HepG2 (cell line): ENCODE measurements around the gene SNRPD2. TPM values are rescaled to one million over a fixed set of nuclear protein-coding genes. Genes with fewer than 3 reads are reported as not detected.
A peak's percentile ranks its signal among the peaks of the same experiment; 100 is the strongest.

Experiments used
- CBX1 ChIP-seq: IDR thresholded peaks from one replicate; pipeline ENCODE4 v1.6.1; 2016; ENCODE audit warnings: antibody characterized with exemption, low read depth
- CENPT ChIP-seq: sonication (generic); formaldehyde crosslinking; IDR thresholded peaks from 2 replicates; pipeline ENCODE4 v1.8.0; 2022; ENCODE audit warnings: low read depth, mild to moderate bottlenecking, moderate library complexity, missing genetic modification reagents
- EHMT2 ChIP-seq: fragments of 200-600 bp; sonication (generic); IDR thresholded peaks from 2 replicates; pipeline ENCODE4 v1.7.0; 2017; ENCODE audit warnings: antibody characterized with exemption, low read depth, low read length, borderline replicate concordance
- ETV5 ChIP-seq: IDR thresholded peaks from 2 replicates; pipeline ENCODE4 v1.6.1; 2018; ENCODE audit warnings: missing biosample characterization, missing genetic modification reagents, inconsistent platforms, borderline replicate concordance
- HMGXB4 ChIP-seq, 2 experiments: sonication (generic) in 1 of 2; formaldehyde crosslinking in 1 of 2; IDR thresholded peaks; 2 replicates each; pipeline versions ENCODE4 v1.4.0 to v1.6.1; 2018 to 2020; ENCODE audit warnings: missing genetic modification reagents in 2 of 2, borderline replicate concordance in 1 of 2, low read depth in 1 of 2, mild to moderate bottlenecking in 1 of 2, missing biosample characterization in 1 of 2
- KAT2B ChIP-seq: fragments of 150-350 bp; IDR thresholded peaks from 2 replicates; pipeline ENCODE4 v1.6.1; 2014; ENCODE audit warnings: low read depth, low read length, borderline replicate concordance
- KLF16 ChIP-seq, 2 experiments: sonication (generic) in 1 of 2; formaldehyde crosslinking in 1 of 2; IDR thresholded peaks; 2 replicates each; pipeline versions ENCODE4 v1.6.1 to v1.8.0; 2016 to 2023; ENCODE audit warnings: missing genetic modification reagents in 2 of 2, missing compliant biosample characterization in 1 of 2
- MAX ChIP-seq: IDR thresholded peaks from 2 replicates; pipeline ENCODE4 v1.6.1; 2012; ENCODE audit warnings: inconsistent platforms
- MAZ ChIP-seq, 2 experiments: sonication (generic) in 1 of 2; formaldehyde crosslinking in 1 of 2; IDR thresholded peaks; 2 replicates each; pipeline versions ENCODE4 v1.5.0 to v1.6.1; 2012 to 2020; ENCODE audit warnings: low read depth in 2 of 2, mild to moderate bottlenecking in 2 of 2, borderline replicate concordance in 1 of 2, improper control_type of control experiment in 1 of 2, low read length in 1 of 2, missing genetic modification reagents in 1 of 2, moderate library complexity in 1 of 2
- MBNL3 ChIP-seq: fragments of 250-450 bp; sonication (Bioruptor Pico); conservative IDR thresholded peaks from 2 replicates; pipeline ENCODE4 v1.8.0; 2022; ENCODE audit warnings: mild to moderate bottlenecking, inconsistent platforms
- SNAPC2 ChIP-seq: sonication (generic); formaldehyde crosslinking; IDR thresholded peaks from 2 replicates; pipeline ENCODE4 v1.8.1; 2022; ENCODE audit warnings: mild to moderate bottlenecking, missing genetic modification reagents
- TOE1 ChIP-seq: sonication (generic); formaldehyde crosslinking; IDR thresholded peaks from 2 replicates; pipeline ENCODE4 v1.4.0; 2020; ENCODE audit warnings: mild to moderate bottlenecking, missing genetic modification reagents
- ZBTB43 ChIP-seq: sonication (generic); formaldehyde crosslinking; conservative IDR thresholded peaks from 2 replicates; pipeline ENCODE4 v1.4.0; 2020; ENCODE audit warnings: missing genetic modification reagents
- ZFP36 ChIP-seq: fragments of 150-350 bp; IDR thresholded peaks from 2 replicates; pipeline ENCODE4 v1.6.1; 2018; ENCODE audit warnings: borderline replicate concordance, low read length, low read depth; ENCODE audit not compliant: partially characterized antibody
- ZFP37 ChIP-seq: sonication (generic); formaldehyde crosslinking; IDR thresholded peaks from 2 replicates; pipeline ENCODE4 v1.4.0; 2020; ENCODE audit warnings: missing genetic modification reagents, borderline replicate concordance
- ZNF160 ChIP-seq: sonication (generic); formaldehyde crosslinking; IDR thresholded peaks from 2 replicates; pipeline ENCODE4 v1.8.0; 2022; ENCODE audit warnings: mild to moderate bottlenecking, inconsistent platforms, missing genetic modification reagents
- ZNF34 ChIP-seq: sonication (generic); formaldehyde crosslinking; IDR thresholded peaks from 2 replicates; pipeline ENCODE4 v1.4.0; 2020; ENCODE audit warnings: mild to moderate bottlenecking, missing genetic modification reagents, borderline replicate concordance
- ZNF574 ChIP-seq: sonication (generic); formaldehyde crosslinking; IDR thresholded peaks from 2 replicates; pipeline ENCODE4 v1.4.0; 2020; ENCODE audit warnings: missing genetic modification reagents
- ZNF672 ChIP-seq: sonication (generic); formaldehyde crosslinking; IDR thresholded peaks from 2 replicates; pipeline ENCODE4 v1.8.1; 2022; ENCODE audit warnings: missing genetic modification reagents
- ZNF7 ChIP-seq: IDR thresholded peaks from 2 replicates; pipeline ENCODE4 v1.6.1; 2016; ENCODE audit warnings: missing biosample characterization, missing genetic modification reagents
- ZNF749 ChIP-seq: sonication (generic); formaldehyde crosslinking; IDR thresholded peaks from 2 replicates; pipeline ENCODE4 v1.8.0; 2022; ENCODE audit warnings: mild to moderate bottlenecking, missing genetic modification reagents, moderate library complexity, borderline replicate concordance
- ZZZ3 ChIP-seq: sonication (generic); formaldehyde crosslinking; IDR thresholded peaks from 2 replicates; pipeline ENCODE4 v1.4.0; 2020; ENCODE audit warnings: missing genetic modification reagents, mild to moderate bottlenecking, borderline replicate concordance
- polyA plus RNA-seq, 8 experiments: library from polyadenylated mRNA; depleted of rRNA in 3 of 8; stranded (reverse) in 7 of 8; unstranded in 1 of 8; fragments of >200 nt; fragmentation: Illumina TruSeq in 4 of 8; extraction: Trizol in 4 of 8; gene quantifications; 2 replicates each; pipeline versions ENCODE4 v1.2.1 to v1.2.3, GENCODE V29; 2011 to 2016; ENCODE audit warnings: low read depth in 4 of 8, missing spikeins in 1 of 8, mixed read lengths in 1 of 8; ENCODE audit not compliant: insufficient read depth in 1 of 8
- total RNA-seq, 5 experiments: library from RNA; depleted of rRNA; stranded (reverse); fragments of >200 nt; fragmentation: Illumina TruSeq; extraction: Trizol; gene quantifications; 2 replicates each; pipeline ENCODE4 v1.2.3, GENCODE V29; 2016; ENCODE audit warnings: low read depth in 1 of 5

Gene SNRPD2
- total and polyA plus RNA-seq, 2 of the 13 experiments (the other 11 are each of a cell fraction or from before 2014, with no cell fraction given), result 299 to 485 TPM

DNA sequence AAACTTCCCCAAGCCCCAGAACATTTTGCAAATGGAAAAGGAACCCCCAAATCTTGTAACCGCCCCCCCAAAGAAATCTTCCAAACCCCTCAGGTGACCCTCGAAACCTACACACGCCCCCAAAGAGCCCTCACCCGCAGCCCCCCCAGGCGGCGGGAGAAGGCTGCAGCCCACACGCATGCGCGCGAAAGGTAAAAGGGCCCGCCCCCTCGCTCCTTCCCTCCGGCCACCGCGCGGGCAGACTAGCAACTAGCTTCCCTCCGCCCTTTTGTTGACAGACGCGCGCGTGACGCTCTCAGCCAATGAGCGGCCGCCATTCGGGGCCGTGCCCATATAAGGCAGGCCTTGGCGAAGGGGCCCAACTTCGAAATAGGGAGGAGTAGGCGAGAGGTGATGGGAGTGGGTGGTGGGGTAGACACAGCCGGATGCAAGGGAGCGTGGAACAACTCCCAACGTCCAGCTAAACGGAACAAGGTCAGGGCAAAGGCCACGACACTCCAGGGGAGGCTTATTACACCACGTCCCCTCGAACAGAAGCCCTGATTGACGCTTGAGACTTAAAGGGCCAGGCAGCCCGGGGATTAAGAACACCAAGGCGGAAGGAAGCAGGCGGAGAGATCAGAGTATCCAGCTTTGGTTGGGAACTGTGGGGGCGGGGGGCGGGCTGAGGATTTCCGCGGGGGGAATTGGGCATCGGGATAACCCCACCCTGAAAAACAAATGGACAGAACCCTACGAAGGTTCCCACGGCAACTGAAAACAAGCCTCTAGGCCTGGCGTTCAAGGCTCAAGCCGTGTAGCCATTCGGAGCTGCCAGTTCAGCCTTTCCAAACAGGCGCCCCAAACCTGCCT, 25.6 kb upstream of the SNRPD2 start (continued):
- TF ChIP-seq ZBTB43 (CRISPR knock-in tag) (0 out of 2 replicates have a peak, but pooled peaks have one; percentile 35), ZFP36 (peak; percentile 96), HMGXB4 (CRISPR knock-in tag; IDR thresholded peaks at IDR 0.05; ENCODE audit: borderline replicate concordance in 1 of 2, low read depth in 1 of 2) (peak in 1 of 2 experiments; percentile 70; a peak in 2 of 4 replicates), ZFP37 (CRISPR knock-in tag) (peak; percentile 63; the same call in 1 of the 2 replicates), ZNF7 (CRISPR knock-in tag) (no peak), KLF16 (CRISPR knock-in tag; IDR thresholded peaks at IDR 0.05) (peak in 1 of 2 experiments; percentile 76; a peak in 2 of 4 replicates), ZNF574 (CRISPR knock-in tag) (peak; percentile 89), SNAPC2 (CRISPR knock-in tag) (peak; percentile 53; the same call in 1 of the 2 replicates), ZNF672 (CRISPR knock-in tag) (no peak), TOE1 (CRISPR knock-in tag) (no peak), ZNF160 (CRISPR knock-in tag) (peak; percentile 58; the same call in 1 of the 2 replicates), CBX1 (peak; percentile 66), EHMT2 (no peak), MBNL3 (CRISPR knock-in tag) (no peak), MAX (peak; percentile 77), ETV5 (CRISPR knock-in tag) (peak; percentile 72; the same call in 1 of the 2 replicates), MAZ (IDR thresholded peaks at IDR 0.05; ENCODE audit: borderline replicate concordance, low read depth, low read length) (peak; percentile 90), MAZ (CRISPR knock-in tag; IDR thresholded peaks at IDR 0.05; ENCODE audit: low read depth) (peak; percentile 91), ZNF749 (no peak), KAT2B (no peak), ZZZ3 (CRISPR knock-in tag) (no peak), CENPT (CRISPR knock-in tag) (no peak), ZNF34 (no peak)
